ENCODE results near the gene KPRP.

The KPRP gene, protein sequence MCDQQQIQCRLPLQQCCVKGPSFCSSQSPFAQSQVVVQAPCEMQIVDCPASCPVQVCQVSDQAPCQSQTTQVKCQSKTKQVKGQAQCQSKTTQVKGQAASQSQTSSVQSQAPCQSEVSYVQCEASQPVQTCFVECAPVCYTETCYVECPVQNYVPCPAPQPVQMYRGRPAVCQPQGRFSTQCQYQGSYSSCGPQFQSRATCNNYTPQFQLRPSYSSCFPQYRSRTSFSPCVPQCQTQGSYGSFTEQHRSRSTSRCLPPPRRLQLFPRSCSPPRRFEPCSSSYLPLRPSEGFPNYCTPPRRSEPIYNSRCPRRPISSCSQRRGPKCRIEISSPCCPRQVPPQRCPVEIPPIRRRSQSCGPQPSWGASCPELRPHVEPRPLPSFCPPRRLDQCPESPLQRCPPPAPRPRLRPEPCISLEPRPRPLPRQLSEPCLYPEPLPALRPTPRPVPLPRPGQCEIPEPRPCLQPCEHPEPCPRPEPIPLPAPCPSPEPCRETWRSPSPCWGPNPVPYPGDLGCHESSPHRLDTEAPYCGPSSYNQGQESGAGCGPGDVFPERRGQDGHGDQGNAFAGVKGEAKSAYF

DNA sequence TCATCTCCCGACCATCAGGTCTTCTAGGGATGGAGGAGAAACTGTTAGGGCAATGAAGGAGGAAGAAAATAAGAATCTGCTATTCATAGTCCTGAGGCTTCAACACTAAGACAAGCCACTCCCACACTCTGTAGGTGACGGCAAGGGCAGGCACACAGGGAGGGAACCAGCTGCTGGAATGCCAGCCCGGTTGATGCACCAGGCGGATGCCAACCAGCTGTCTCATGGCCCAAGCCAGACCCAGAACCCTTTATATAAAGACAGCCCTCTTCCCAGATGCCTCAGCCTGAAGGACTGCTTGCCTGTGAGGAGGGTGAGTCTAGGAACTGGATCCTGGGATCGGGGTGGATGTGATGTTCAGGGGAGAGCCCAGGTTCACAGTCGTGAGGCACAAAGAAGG lies at the start of gene KPRP:
TSS of gene KPRP (plus strand) at position 279 of the 400 bp plus-strand sequence. CDS start 1,564 bp downstream, outside the sequence.
- DNase-seq (ENCODE audit: low read depth) = no peak
- H3K4me3 ChIP-seq (ENCODE audit: low read depth, low read length) = no peak within 1 kb of the TSS
- TF ChIP-seq, protein P1, sequence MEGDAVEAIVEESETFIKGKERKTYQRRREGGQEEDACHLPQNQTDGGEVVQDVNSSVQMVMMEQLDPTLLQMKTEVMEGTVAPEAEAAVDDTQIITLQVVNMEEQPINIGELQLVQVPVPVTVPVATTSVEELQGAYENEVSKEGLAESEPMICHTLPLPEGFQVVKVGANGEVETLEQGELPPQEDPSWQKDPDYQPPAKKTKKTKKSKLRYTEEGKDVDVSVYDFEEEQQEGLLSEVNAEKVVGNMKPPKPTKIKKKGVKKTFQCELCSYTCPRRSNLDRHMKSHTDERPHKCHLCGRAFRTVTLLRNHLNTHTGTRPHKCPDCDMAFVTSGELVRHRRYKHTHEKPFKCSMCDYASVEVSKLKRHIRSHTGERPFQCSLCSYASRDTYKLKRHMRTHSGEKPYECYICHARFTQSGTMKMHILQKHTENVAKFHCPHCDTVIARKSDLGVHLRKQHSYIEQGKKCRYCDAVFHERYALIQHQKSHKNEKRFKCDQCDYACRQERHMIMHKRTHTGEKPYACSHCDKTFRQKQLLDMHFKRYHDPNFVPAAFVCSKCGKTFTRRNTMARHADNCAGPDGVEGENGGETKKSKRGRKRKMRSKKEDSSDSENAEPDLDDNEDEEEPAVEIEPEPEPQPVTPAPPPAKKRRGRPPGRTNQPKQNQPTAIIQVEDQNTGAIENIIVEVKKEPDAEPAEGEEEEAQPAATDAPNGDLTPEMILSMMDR (IDR thresholded peaks at IDR 0.05; ENCODE audit: insufficient read depth, low read depth, low read length, missing control alignments) = no peak

DNA sequence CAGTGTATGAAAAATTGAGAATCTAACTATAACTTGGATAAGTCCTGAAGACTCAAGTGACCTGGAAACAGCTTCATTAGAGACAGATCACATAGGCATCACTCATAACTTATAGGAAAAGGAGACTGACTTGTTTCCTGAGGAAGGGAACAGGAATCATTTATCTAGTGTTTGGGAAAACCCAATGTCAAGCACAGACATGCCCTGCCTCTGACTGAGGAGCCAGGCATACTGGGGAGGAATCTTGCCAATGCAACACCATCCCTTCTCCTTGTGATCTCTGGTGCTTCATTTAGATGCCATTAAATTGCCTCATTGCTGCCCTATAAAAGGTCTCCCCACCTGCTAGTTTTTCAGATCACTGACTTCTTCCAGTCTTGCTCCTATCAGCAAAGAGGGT lies 39.6 kb upstream of the KPRP start:
- H3K4me3 ChIP-seq (ENCODE audit: low read depth, low read length) = no peak overlapping the region
- no peak for DNase-seq (ENCODE audit: low read depth)
- TF ChIP-seq, protein P1 (IDR thresholded peaks at IDR 0.05; ENCODE audit: insufficient read depth, low read depth, low read length, missing control alignments) = no peak

DNA sequence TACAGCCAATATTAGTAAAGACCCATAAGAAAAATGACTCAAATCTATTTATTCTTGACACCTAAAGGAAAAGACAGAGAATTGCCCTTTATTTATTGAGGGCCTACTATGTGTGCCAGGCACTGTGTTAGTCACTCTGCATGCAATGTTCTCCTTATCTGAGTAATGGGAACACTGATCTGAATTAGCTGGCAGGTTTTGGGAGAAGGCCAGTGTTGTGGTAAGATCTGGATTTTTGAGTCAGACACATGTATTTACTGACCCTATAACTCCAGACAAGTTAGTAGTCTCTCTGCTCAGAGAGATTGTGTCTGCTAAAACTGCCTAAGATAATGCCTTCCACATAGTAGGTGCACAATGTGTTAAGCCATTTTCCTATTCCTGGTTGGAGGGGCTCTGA lies 32.6 kb upstream of the KPRP start:
- no peak for DNase-seq (ENCODE audit: low read depth)
- TF ChIP-seq, protein P1 (IDR thresholded peaks at IDR 0.05; ENCODE audit: insufficient read depth, low read depth, low read length, missing control alignments) = no peak
- H3K4me3 ChIP-seq (ENCODE audit: low read depth, low read length) = no peak overlapping the region

DNA sequence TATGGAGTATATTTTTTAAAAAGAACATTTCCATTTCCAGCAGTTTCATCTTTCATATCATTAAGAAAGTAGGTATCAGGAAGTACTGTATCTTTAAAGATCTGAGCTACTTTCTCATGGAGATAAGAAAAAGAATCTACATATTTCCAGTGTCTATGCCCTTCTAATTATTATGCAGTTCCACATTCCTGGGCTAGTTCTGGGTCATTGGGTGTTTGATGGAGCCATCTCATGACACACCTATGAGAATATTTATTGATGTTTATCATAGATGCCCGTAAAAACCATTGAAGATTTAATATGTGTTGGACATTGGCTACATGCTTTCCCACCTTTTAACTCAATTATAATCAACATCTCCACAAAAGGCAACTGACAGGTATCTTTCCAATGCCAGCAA lies 28.8 kb upstream of the KPRP start:
- TF ChIP-seq, protein P1 (IDR thresholded peaks at IDR 0.05; ENCODE audit: insufficient read depth, low read depth, low read length, missing control alignments) = no peak
- DNase-seq (ENCODE audit: low read depth) = no peak
- H3K4me3 ChIP-seq (ENCODE audit: low read depth, low read length) = no peak overlapping the region

DNA sequence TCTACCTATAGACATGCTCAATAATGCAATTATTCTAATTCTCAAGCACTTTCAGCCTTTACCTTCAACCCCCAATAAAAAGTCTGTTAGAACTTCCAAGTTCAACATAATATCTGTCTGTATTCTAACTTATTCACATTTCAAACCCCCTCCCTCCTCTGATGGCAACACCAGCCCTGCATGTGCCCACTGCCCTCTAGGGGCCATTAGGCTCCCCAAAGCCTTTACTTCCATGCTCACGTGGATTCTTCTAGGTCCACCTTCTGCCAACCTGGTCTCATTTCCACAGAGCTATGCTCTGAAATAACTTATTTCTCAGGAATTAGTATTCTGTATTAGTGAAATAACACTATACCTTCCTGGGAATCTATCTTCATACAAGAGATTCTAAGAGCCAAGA lies 22.2 kb upstream of the KPRP start:
- TF ChIP-seq, protein P1 (IDR thresholded peaks at IDR 0.05; ENCODE audit: insufficient read depth, low read depth, low read length, missing control alignments) = no peak
- no peak overlapping the region for H3K4me3 ChIP-seq (ENCODE audit: low read depth, low read length)
- no peak for DNase-seq (ENCODE audit: low read depth)

DNA sequence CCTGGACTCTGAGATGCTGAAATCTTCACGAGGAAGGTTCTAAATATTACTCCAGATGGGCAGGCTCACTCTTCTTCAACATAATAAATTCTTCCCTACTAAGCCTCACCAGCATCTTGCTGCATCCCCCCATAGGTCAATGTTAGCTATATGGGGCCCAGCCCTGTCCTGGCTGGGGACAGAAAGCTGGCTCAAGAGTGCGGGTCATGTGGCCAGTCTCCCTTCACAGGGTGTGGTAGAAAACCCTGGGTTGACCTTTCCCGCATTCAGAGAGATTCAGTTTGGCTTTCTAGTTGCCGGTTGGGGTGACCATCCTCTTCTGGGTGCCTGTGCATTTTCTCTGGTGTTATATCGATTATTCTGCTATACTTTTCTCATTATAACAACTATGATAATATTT lies 19.8 kb upstream of the KPRP start:
- no peak overlapping the region for H3K4me3 ChIP-seq (ENCODE audit: low read depth, low read length)
- no peak for DNase-seq (ENCODE audit: low read depth)

More for the DNA sequence above, 19.8 kb upstream of the KPRP start:
- TF ChIP-seq, protein P1 (IDR thresholded peaks at IDR 0.05; ENCODE audit: insufficient read depth, low read depth, low read length, missing control alignments) = no peak
